Measurements from ENCODE around the gene DNAH14. TPM values are rescaled to one million over a fixed set of nuclear protein-coding genes. Genes with fewer than 3 reads are reported as not detected.

Gene DNAH14
- total and polyA plus RNA-seq, 2 donors from 2014 or later, result 6.6 to 25.1 TPM

- peaks cover 9 to 18% (median 11%) of the 10 kb centered on the region in 3 donors for H3K36me3 ChIP-seq (ENCODE audit: control insufficient read depth in 2 of 3, insufficient read depth in 3 of 3, low read length in 3 of 3)
- peaks cover 4 to 16% (median 16%) of the 10 kb centered on the region in 3 donors for H3K4me1 ChIP-seq (ENCODE audit: control insufficient read depth in 2 of 3, insufficient read depth in 2 of 3, low read depth in 1 of 3, low read length in 3 of 3)
- DNase-seq (peak; percentile 68 to 92 (median 84)), FAIRE-seq (peak; percentile 77)
- intact Hi-C loops (cut with DNase I), result no loop called here
- no peak for TF ChIP-seq CTCF (IDR thresholded peaks at IDR 0.05; ENCODE audit: borderline replicate concordance, extremely low read depth, insufficient read depth)
- peak overlapping the region in 1 of 2 donors; percentile 73 for H3K27ac ChIP-seq (ENCODE audit: low read depth in 2 of 2, low read length in 2 of 2)
- no peaks in the 10 kb centered on the region for H3K9me3 ChIP-seq (ENCODE audit: control insufficient read depth in 2 of 3, insufficient read depth in 1 of 3, low read length in 3 of 3)
- H3K9ac ChIP-seq (ENCODE audit: low read length in 3 of 3), result no peak overlapping the region
- peak overlapping the region in 1 of 3 donors; percentile 28 for H3K4me3 ChIP-seq (ENCODE audit: low read length in 3 of 3)
- H3K27me3 ChIP-seq (ENCODE audit: control insufficient read depth, insufficient read depth, low read length), result no peaks in the 10 kb centered on the region
Observed at GRCh38 chr1:225412803-225413351, 483.4 kb downstream of the DNAH14 start.

- DNase-seq (no peak), FAIRE-seq (no peak)
- Histone ChIP-seq H3K9ac (ENCODE audit: low read length in 3 of 3) (no peak overlapping the region), H3K36me3 (ENCODE audit: control insufficient read depth in 2 of 3, insufficient read depth in 3 of 3, low read length in 3 of 3) (peaks cover 9 to 22% (median 13%) of the 10 kb centered on the region in 3 donors), H3K4me3 (ENCODE audit: low read length in 3 of 3) (no peak overlapping the region), H3K27me3 (ENCODE audit: control insufficient read depth, insufficient read depth, low read length) (no peaks in the 10 kb centered on the region), H3K9me3 (ENCODE audit: control insufficient read depth in 2 of 3, insufficient read depth in 1 of 3, low read length in 3 of 3) (no peaks in the 10 kb centered on the region), H3K27ac (ENCODE audit: low read depth in 2 of 2, low read length in 2 of 2) (peak overlapping the region in 1 of 2 donors; percentile 73), H3K4me1 (ENCODE audit: control insufficient read depth in 2 of 3, insufficient read depth in 2 of 3, low read depth in 1 of 3, low read length in 3 of 3) (peaks cover 4 to 16% (median 11%) of the 10 kb centered on the region in 3 donors)
- TF ChIP-seq CTCF (IDR thresholded peaks at IDR 0.05; ENCODE audit: borderline replicate concordance, extremely low read depth, insufficient read depth), result no peak
- intact Hi-C loops (cut with DNase I), result no loop called here
Observed at GRCh38 chr1:225413708-225414375, 484.4 kb downstream of the DNAH14 start.

- Histone ChIP-seq H3K27ac (ENCODE audit: low read depth in 2 of 2, low read length in 2 of 2) (no peak overlapping the region), H3K36me3 (ENCODE audit: control insufficient read depth in 2 of 3, insufficient read depth in 3 of 3, low read length in 3 of 3) (peaks cover 8 to 25% (median 16%) of the 10 kb centered on the region in 3 donors), H3K9ac (ENCODE audit: low read length in 3 of 3) (no peak overlapping the region), H3K9me3 (ENCODE audit: control insufficient read depth in 2 of 3, insufficient read depth in 1 of 3, low read length in 3 of 3) (no peaks in the 10 kb centered on the region), H3K4me3 (ENCODE audit: low read length in 3 of 3) (no peak overlapping the region), H3K27me3 (ENCODE audit: control insufficient read depth, insufficient read depth, low read length) (no peaks in the 10 kb centered on the region), H3K4me1 (ENCODE audit: control insufficient read depth in 2 of 3, insufficient read depth in 2 of 3, low read depth in 1 of 3, low read length in 3 of 3) (peaks cover 5 to 17% (median 10%) of the 10 kb centered on the region in 3 donors)
- intact Hi-C loops (cut with DNase I), result no loop called here
- DNase-seq (no peak), FAIRE-seq (no peak)
- no peak for TF ChIP-seq CTCF (IDR thresholded peaks at IDR 0.05; ENCODE audit: borderline replicate concordance, extremely low read depth, insufficient read depth)
Observed at GRCh38 chr1:225415307-225415706, 485.8 kb downstream of the DNAH14 start.
